ENCODE data around the gene GPRASP1. TPM values are rescaled to one million over a fixed set of nuclear protein-coding genes. Genes with fewer than 3 reads are reported as not detected.

Gene GPRASP1
- total RNA-seq, 1 experiment from 2014 or later = 1.1 TPM

DNA sequence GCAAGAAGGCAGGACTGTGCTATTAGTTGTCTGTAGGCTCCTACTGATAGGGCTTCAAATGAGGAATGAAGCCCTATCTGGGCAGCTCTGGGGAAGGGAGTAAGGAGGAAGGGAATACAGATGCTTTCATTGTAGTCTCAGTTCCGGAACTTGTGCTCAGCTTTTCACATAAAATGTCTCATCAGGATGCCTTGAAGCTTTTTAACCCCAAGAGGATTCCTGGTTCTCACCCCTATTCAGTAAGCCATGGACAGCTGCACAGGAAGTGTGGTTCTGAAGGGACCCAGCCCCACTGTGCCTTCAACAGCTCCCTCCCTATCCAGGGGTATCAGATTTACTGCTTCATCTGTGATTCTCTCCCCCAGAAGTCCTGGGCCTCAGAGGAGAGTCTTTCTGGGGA lies 47.0 kb upstream of the GPRASP1 start:
- Histone ChIP-seq H3K9me3 (ENCODE audit: control insufficient read depth in 1 of 2, insufficient read depth in 1 of 2, low read depth in 1 of 2, low read length in 2 of 2) (no peaks in the 10 kb centered on the region), H3K4me1 (ENCODE audit: control insufficient read depth in 1 of 2, insufficient read depth in 2 of 2, low read length in 2 of 2) (peaks cover 0 to 4% of the 10 kb centered on the region in 2 experiments; a peak in 2 of 4 replicates), H2AFZ (ENCODE audit: low read depth, low read length, poor library complexity, severe bottlenecking) (no peak overlapping the region), H3K27ac (ENCODE audit: low read depth, low read length) (no peak overlapping the region), H3K9ac (ENCODE audit: low read length) (no peak overlapping the region), H3K36me3 (ENCODE audit: control insufficient read depth in 1 of 2, insufficient read depth in 2 of 2, low read length in 2 of 2) (peaks cover 0 to 9% of the 10 kb centered on the region in 2 experiments; a peak in 1 of 4 replicates), H3K9me2 (ENCODE audit: insufficient read depth) (no peaks in the 10 kb centered on the region), H3K27me3 (ENCODE audit: insufficient read depth, low read length) (no peaks in the 10 kb centered on the region), H3K4me3 (replicated peaks in 1 of 2; ENCODE audit: low read depth in 1 of 2, low read length in 2 of 2) (no peak overlapping the region), H3K4me2 (ENCODE audit: low read length) (no peak overlapping the region), H3K79me2 (ENCODE audit: insufficient read depth, low read length) (peaks cover 16% of the 10 kb centered on the region), H4K20me1 (ENCODE audit: insufficient read depth) (no peaks in the 10 kb centered on the region)
- ChIA-PET RAD21 (ENCODE audit: low non-redundant PET in 1 of 2, low total read pairs in 2 of 2, uncharacterized antibody in 2 of 2, unreplicated experiment in 2 of 2) (no interaction called here), CTCF (no interaction called here), POLR2A (no interaction called here)
- TF ChIP-seq ELF1 (IDR thresholded peaks at IDR 0.05; ENCODE audit: borderline replicate concordance, low read depth) (no peak), EZH2 (IDR thresholded peaks at IDR 0.05) (no peak), POLR2AphosphoS5 (IDR thresholded peaks at IDR 0.05; ENCODE audit: low read depth, low read length) (no peak), CTCF (IDR thresholded peaks at IDR 0.05 in 2 of 3, conservative IDR thresholded peaks at IDR 0.05 in 1 of 3; ENCODE audit: borderline replicate concordance in 1 of 3, insufficient read depth in 1 of 3, low read depth in 2 of 3, low read length in 2 of 3) (no peak), MAX (IDR thresholded peaks at IDR 0.05) (no peak), FOSL1 (IDR thresholded peaks at IDR 0.05; ENCODE audit: low read depth) (no peak), EGR1 (IDR thresholded peaks at IDR 0.05; ENCODE audit: low read depth) (no peak), ZNF274 (IDR thresholded peaks at IDR 0.05; ENCODE audit: low read depth, low read length) (no peak), CBX3 (IDR thresholded peaks at IDR 0.05; ENCODE audit: low read depth) (no peak), ZFX (IDR thresholded peaks at IDR 0.05) (no peak), CEBPB (IDR thresholded peaks at IDR 0.05; ENCODE audit: low read depth) (no peak), JUND (IDR thresholded peaks at IDR 0.05) (no peak), RAD21 (IDR thresholded peaks at IDR 0.05; ENCODE audit: low read depth) (no peak), EZH2phosphoT487 (IDR thresholded peaks at IDR 0.05; ENCODE audit: borderline replicate concordance) (no peak), YY1 (IDR thresholded peaks at IDR 0.05; ENCODE audit: extremely low read depth, insufficient replicate concordance, low read depth, low read length) (no peak), TCF7L2 (IDR thresholded peaks at IDR 0.05; ENCODE audit: borderline replicate concordance, extremely low read depth, insufficient read depth, insufficient read length) (no peak), SRF (IDR thresholded peaks at IDR 0.05; ENCODE audit: low read depth) (no peak)
- TF ChIP-seq, protein P1, sequence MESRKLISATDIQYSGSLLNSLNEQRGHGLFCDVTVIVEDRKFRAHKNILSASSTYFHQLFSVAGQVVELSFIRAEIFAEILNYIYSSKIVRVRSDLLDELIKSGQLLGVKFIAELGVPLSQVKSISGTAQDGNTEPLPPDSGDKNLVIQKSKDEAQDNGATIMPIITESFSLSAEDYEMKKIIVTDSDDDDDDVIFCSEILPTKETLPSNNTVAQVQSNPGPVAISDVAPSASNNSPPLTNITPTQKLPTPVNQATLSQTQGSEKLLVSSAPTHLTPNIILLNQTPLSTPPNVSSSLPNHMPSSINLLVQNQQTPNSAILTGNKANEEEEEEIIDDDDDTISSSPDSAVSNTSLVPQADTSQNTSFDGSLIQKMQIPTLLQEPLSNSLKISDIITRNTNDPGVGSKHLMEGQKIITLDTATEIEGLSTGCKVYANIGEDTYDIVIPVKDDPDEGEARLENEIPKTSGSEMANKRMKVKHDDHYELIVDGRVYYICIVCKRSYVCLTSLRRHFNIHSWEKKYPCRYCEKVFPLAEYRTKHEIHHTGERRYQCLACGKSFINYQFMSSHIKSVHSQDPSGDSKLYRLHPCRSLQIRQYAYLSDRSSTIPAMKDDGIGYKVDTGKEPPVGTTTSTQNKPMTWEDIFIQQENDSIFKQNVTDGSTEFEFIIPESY (IDR thresholded peaks at IDR 0.05; ENCODE audit: extremely low read depth, insufficient replicate concordance, low read length) = no peak
- no peak for ATAC-seq
- no peak for DNase-seq (ENCODE audit: low read depth, low spot score)
- no TSS peak for BruUV-seq (replicated peaks)
- intact Hi-C loops (cut with micrococcal nuclease) = no loop called here

Measured in HCT116 (cell line).